ENCODE measurements around the gene PITX3. TPM values are rescaled to one million over a fixed set of nuclear protein-coding genes. Genes with fewer than 3 reads are reported as not detected.
A peak's percentile ranks its signal among the peaks of the same experiment; 100 is the strongest.

The PITX3 gene
- total and polyA plus RNA-seq, 2 experiments from 2014 or later = not detected

- in situ Hi-C loops (cut with MboI) = no loop called here
- no peak overlapping the region for H2AFZ ChIP-seq
- no peak overlapping the region for H3K9ac ChIP-seq
- DNase-seq = no peak
- H3K36me3 ChIP-seq (ENCODE audit: low read depth) = no peaks in the 10 kb centered on the region
- 73 to 79% methylated on average over 4 of the region's 4 CpGs for WGBS, 2 experiments (ENCODE audit: low coverage in 1 of 2, low lambda C conversion rate in 2 of 2, missing lambda C conversion rate in 2 of 2)
- H3K4me3 ChIP-seq = no peak overlapping the region
- no peaks in the 10 kb centered on the region for H3K9me2 ChIP-seq (ENCODE audit: insufficient read depth)
- no peaks in the 10 kb centered on the region for H3K9me3 ChIP-seq (ENCODE audit: low read depth)
- peaks cover 7% of the 10 kb centered on the region; the same call in 1 of the 2 replicates for H3K4me1 ChIP-seq (ENCODE audit: insufficient read depth)
- H3F3A ChIP-seq (ENCODE audit: insufficient read depth) = peaks cover 7% of the 10 kb centered on the region; the same call in 1 of the 2 replicates
- no peak overlapping the region for H3K27ac ChIP-seq
- no peak overlapping the region for H3K4me2 ChIP-seq (ENCODE audit: unreplicated experiment)
- no peaks in the 10 kb centered on the region for H4K20me1 ChIP-seq (ENCODE audit: insufficient read depth)
- no peaks in the 10 kb centered on the region for H3K79me2 ChIP-seq (ENCODE audit: insufficient read depth)
- TF ChIP-seq EZH2phosphoT487 (IDR thresholded peaks at IDR 0.05; ENCODE audit: insufficient read depth, low read depth) (no peak), EZH2 (IDR thresholded peaks at IDR 0.05; ENCODE audit: insufficient read depth, poor library complexity, severe bottlenecking) (no peak)
- H3K27me3 ChIP-seq (replicated peaks; ENCODE audit: insufficient read depth) = no peaks in the 10 kb centered on the region
Measured at GRCh38 chr10:102237711-102238252, 3.5 kb downstream of the PITX3 start.

GRCh38 chr10:102236006-102236405 is 5.3 kb downstream of the PITX3 start:
- 86 to 90% methylated on average over 7 to 8 of the region's 8 CpGs for WGBS, 2 experiments (ENCODE audit: low coverage in 1 of 2, low lambda C conversion rate in 2 of 2, missing lambda C conversion rate in 2 of 2)
- DNase-seq = no peak
- no peaks in the 10 kb centered on the region for H3K79me2 ChIP-seq (ENCODE audit: insufficient read depth)
- no peaks in the 10 kb centered on the region for H4K20me1 ChIP-seq (ENCODE audit: insufficient read depth)
- H3K36me3 ChIP-seq (ENCODE audit: low read depth) = no peaks in the 10 kb centered on the region
- in situ Hi-C loops (cut with MboI) = no loop called here
- no peak overlapping the region for H3K4me2 ChIP-seq (ENCODE audit: unreplicated experiment)
- no peaks in the 10 kb centered on the region for H3K9me2 ChIP-seq (ENCODE audit: insufficient read depth)
- no peak overlapping the region for H3K4me3 ChIP-seq
- no peak overlapping the region for H2AFZ ChIP-seq
- H3F3A ChIP-seq (ENCODE audit: insufficient read depth) = no peaks in the 10 kb centered on the region
- TF ChIP-seq EZH2phosphoT487 (IDR thresholded peaks at IDR 0.05; ENCODE audit: insufficient read depth, low read depth) (no peak), EZH2 (IDR thresholded peaks at IDR 0.05; ENCODE audit: insufficient read depth, poor library complexity, severe bottlenecking) (no peak)
- no peaks in the 10 kb centered on the region for H3K27me3 ChIP-seq (replicated peaks; ENCODE audit: insufficient read depth)
- H3K9ac ChIP-seq = no peak overlapping the region
- no peak overlapping the region for H3K27ac ChIP-seq
- no peaks in the 10 kb centered on the region for H3K4me1 ChIP-seq (ENCODE audit: insufficient read depth)
- H3K9me3 ChIP-seq (ENCODE audit: low read depth) = no peaks in the 10 kb centered on the region

- Histone ChIP-seq H3K4me2 (ENCODE audit: unreplicated experiment) (no peak overlapping the region), H3K4me3 (no peak overlapping the region), H3K79me2 (ENCODE audit: insufficient read depth) (no peaks in the 10 kb centered on the region), H3K27ac (no peak overlapping the region), H3K9ac (no peak overlapping the region), H3F3A (ENCODE audit: insufficient read depth) (no peaks in the 10 kb centered on the region), H3K36me3 (ENCODE audit: low read depth) (no peaks in the 10 kb centered on the region), H3K9me2 (ENCODE audit: insufficient read depth) (no peaks in the 10 kb centered on the region), H3K4me1 (ENCODE audit: insufficient read depth) (no peaks in the 10 kb centered on the region), H3K27me3 (replicated peaks; ENCODE audit: insufficient read depth) (no peaks in the 10 kb centered on the region), H2AFZ (no peak overlapping the region), H4K20me1 (ENCODE audit: insufficient read depth) (no peaks in the 10 kb centered on the region), H3K9me3 (ENCODE audit: low read depth) (no peaks in the 10 kb centered on the region)
- TF ChIP-seq EZH2 (IDR thresholded peaks at IDR 0.05; ENCODE audit: insufficient read depth, poor library complexity, severe bottlenecking) (no peak), EZH2phosphoT487 (IDR thresholded peaks at IDR 0.05; ENCODE audit: insufficient read depth, low read depth) (no peak)
- peak; percentile 55 for DNase-seq
- 85 to 87% methylated on average over 1 of the region's 1 CpG for WGBS, 2 experiments (ENCODE audit: low coverage in 1 of 2, low lambda C conversion rate in 2 of 2, missing lambda C conversion rate in 2 of 2)
- in situ Hi-C loops (cut with MboI) = no loop called here
Measured at GRCh38 chr10:102235598-102235920, 5.8 kb downstream of the PITX3 start.

GRCh38 chr10:102234888-102235597 is 6.3 kb downstream of the PITX3 start:
- in situ Hi-C loops (cut with MboI) = no loop called here
- Histone ChIP-seq H3K27me3 (replicated peaks; ENCODE audit: insufficient read depth) (no peaks in the 10 kb centered on the region), H3K4me2 (ENCODE audit: unreplicated experiment) (no peak overlapping the region), H3K4me1 (ENCODE audit: insufficient read depth) (no peaks in the 10 kb centered on the region), H3K36me3 (ENCODE audit: low read depth) (no peaks in the 10 kb centered on the region), H2AFZ (no peak overlapping the region), H3K4me3 (no peak overlapping the region), H3K79me2 (ENCODE audit: insufficient read depth) (no peaks in the 10 kb centered on the region), H3K27ac (no peak overlapping the region), H3K9me3 (ENCODE audit: low read depth) (no peaks in the 10 kb centered on the region), H3K9me2 (ENCODE audit: insufficient read depth) (no peaks in the 10 kb centered on the region), H3F3A (ENCODE audit: insufficient read depth) (no peaks in the 10 kb centered on the region), H4K20me1 (ENCODE audit: insufficient read depth) (no peaks in the 10 kb centered on the region), H3K9ac (no peak overlapping the region)
- 82 to 85% methylated on average over 12 of the region's 12 CpGs for WGBS, 2 experiments (ENCODE audit: low coverage in 1 of 2, low lambda C conversion rate in 2 of 2, missing lambda C conversion rate in 2 of 2)
- TF ChIP-seq EZH2 (IDR thresholded peaks at IDR 0.05; ENCODE audit: insufficient read depth, poor library complexity, severe bottlenecking) = no peak
- TF ChIP-seq EZH2phosphoT487 (IDR thresholded peaks at IDR 0.05; ENCODE audit: insufficient read depth, low read depth) = no peak
- DNase-seq = no peak

All from GM23248 (cell line).